Colon (tissue), 2 donors: ENCODE measurements around the gene PDE6H.

Experiments
- FAIRE-seq: peaks from 2 replicates; lab custom pipeline; 2012; peaks lifted over from hg19 to GRCh38; lab: Jason Lieb, UNC
- donor health status: control.
- donor health status: control.

Gene PDE6H

GRCh38 chr12:14951851-14952250, 21.0 kb upstream of the PDE6H start:
- no peak for FAIRE-seq

GRCh38 chr12:14952299-14952921, 20.4 kb upstream of the PDE6H start:
- FAIRE-seq, result peak; percentile 51

- FAIRE-seq, result no peak
These were observed 19.1 kb upstream of the PDE6H start for GRCh38 chr12:14953752-14954151.

- FAIRE-seq, result no peak
These were observed 18.6 kb upstream of the PDE6H start for GRCh38 chr12:14954269-14954668.

GRCh38 chr12:14956024-14956891, 16.6 kb upstream of the PDE6H start:
- FAIRE-seq, result no peak

GRCh38 chr12:14956905-14957304, 15.9 kb upstream of the PDE6H start:
- FAIRE-seq, result no peak

GRCh38 chr12:14957551-14958168, 15.2 kb upstream of the PDE6H start:
- FAIRE-seq, result no peak

- FAIRE-seq, result no peak
These were observed 14.3 kb upstream of the PDE6H start for GRCh38 chr12:14958361-14959125.

- FAIRE-seq, result no peak
These were observed 13.8 kb upstream of the PDE6H start for GRCh38 chr12:14959126-14959440.

- no peak for FAIRE-seq
These were observed 13.4 kb upstream of the PDE6H start for GRCh38 chr12:14959463-14959862.

GRCh38 chr12:14959916-14960496, 12.8 kb upstream of the PDE6H start:
- no peak for FAIRE-seq

- no peak for FAIRE-seq
These were observed 12.0 kb upstream of the PDE6H start for GRCh38 chr12:14960548-14961465.

GRCh38 chr12:14961466-14962152, 11.2 kb upstream of the PDE6H start, which contains the start of gene ARHGDIB:
Gene ARHGDIB (minus strand): TSS chr12:14961601. CDS start chr12:14950712, 10,889 bp downstream.
- FAIRE-seq, result no peak

- no peak for FAIRE-seq
These were observed 10.7 kb upstream of the PDE6H start for GRCh38 chr12:14962153-14962539.

- FAIRE-seq, result no peak
These were observed 10.0 kb upstream of the PDE6H start for GRCh38 chr12:14962797-14963196.

GRCh38 chr12:14963520-14963919, 9.3 kb upstream of the PDE6H start:
- no peak for FAIRE-seq

GRCh38 chr12:14964406-14964805, 8.4 kb upstream of the PDE6H start:
- no peak for FAIRE-seq

GRCh38 chr12:14965221-14965620, 7.6 kb upstream of the PDE6H start:
- FAIRE-seq, result no peak

GRCh38 chr12:14968478-14968877, 4.4 kb upstream of the PDE6H start:
- no peak for FAIRE-seq

- FAIRE-seq, result no peak
These were observed 2.4 kb upstream of the PDE6H start for GRCh38 chr12:14970473-14970872.
